ENCODE results near the gene ALPP.

ALPP gene

GRCh38 chr2:232367016-232367415 lies 11.5 kb upstream of the ALPP start:
- TF ChIP-seq TAF1 (IDR thresholded peaks at IDR 0.05; ENCODE audit: borderline replicate concordance, insufficient read depth, low read length) (no peak), POLR2AphosphoS5 (IDR thresholded peaks at IDR 0.05; ENCODE audit: low read depth, low read length) (no peak), FOXP2 (optimal IDR thresholded peaks at IDR 0.05; ENCODE audit: borderline replicate concordance, extremely low read depth, extremely low read length, insufficient read depth) (no peak), SIN3A (IDR thresholded peaks at IDR 0.05; ENCODE audit: borderline replicate concordance, insufficient read depth, low read length) (no peak)
- TF ChIP-seq, protein P1, sequence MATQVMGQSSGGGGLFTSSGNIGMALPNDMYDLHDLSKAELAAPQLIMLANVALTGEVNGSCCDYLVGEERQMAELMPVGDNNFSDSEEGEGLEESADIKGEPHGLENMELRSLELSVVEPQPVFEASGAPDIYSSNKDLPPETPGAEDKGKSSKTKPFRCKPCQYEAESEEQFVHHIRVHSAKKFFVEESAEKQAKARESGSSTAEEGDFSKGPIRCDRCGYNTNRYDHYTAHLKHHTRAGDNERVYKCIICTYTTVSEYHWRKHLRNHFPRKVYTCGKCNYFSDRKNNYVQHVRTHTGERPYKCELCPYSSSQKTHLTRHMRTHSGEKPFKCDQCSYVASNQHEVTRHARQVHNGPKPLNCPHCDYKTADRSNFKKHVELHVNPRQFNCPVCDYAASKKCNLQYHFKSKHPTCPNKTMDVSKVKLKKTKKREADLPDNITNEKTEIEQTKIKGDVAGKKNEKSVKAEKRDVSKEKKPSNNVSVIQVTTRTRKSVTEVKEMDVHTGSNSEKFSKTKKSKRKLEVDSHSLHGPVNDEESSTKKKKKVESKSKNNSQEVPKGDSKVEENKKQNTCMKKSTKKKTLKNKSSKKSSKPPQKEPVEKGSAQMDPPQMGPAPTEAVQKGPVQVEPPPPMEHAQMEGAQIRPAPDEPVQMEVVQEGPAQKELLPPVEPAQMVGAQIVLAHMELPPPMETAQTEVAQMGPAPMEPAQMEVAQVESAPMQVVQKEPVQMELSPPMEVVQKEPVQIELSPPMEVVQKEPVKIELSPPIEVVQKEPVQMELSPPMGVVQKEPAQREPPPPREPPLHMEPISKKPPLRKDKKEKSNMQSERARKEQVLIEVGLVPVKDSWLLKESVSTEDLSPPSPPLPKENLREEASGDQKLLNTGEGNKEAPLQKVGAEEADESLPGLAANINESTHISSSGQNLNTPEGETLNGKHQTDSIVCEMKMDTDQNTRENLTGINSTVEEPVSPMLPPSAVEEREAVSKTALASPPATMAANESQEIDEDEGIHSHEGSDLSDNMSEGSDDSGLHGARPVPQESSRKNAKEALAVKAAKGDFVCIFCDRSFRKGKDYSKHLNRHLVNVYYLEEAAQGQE (IDR thresholded peaks at IDR 0.05; ENCODE audit: insufficient read depth in 1 of 2, low read depth in 2 of 2, low read length in 2 of 2) = no peak

DNA sequence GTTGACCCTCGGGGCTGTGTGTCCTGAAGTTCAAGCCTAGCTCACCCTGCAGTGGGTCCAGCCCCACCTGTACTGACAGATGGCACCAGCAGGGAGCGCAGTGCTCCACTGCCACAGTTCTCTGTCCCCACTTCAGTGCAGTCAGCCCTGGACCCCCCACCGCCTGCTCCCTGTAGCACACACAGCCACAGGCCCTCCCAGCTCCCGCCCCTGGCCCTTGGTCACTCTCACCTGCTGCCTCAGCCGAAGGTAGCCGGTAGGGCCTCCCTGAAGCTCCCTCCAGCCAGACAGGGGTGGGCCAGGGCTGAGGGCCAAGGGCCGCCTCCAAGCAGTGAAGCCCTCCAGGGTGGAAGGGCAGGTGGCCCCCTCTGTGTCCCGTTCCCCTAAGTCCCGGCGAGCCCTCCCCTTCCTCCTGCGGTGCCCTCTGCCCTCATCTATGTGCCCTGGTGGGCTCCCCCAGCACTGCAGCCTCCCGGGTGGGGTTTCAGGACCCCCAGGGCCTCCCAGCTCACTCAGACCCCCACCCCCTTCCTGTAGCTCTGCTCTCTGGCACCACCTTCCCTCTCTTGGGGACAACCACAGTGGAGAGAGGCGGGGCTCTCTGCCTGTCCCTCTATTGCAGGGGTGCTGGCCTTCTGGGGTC lies 10.8 kb upstream of the ALPP start:
- no peak for TF ChIP-seq POLR2AphosphoS5 (IDR thresholded peaks at IDR 0.05; ENCODE audit: low read depth, low read length)
- TF ChIP-seq TAF1 (IDR thresholded peaks at IDR 0.05; ENCODE audit: borderline replicate concordance, insufficient read depth, low read length) = no peak
- no peak for TF ChIP-seq FOXP2 (optimal IDR thresholded peaks at IDR 0.05; ENCODE audit: borderline replicate concordance, extremely low read depth, extremely low read length, insufficient read depth)
- TF ChIP-seq, protein P1 (IDR thresholded peaks at IDR 0.05; ENCODE audit: insufficient read depth in 1 of 2, low read depth in 2 of 2, low read length in 2 of 2) = no peak
- no peak for TF ChIP-seq SIN3A (IDR thresholded peaks at IDR 0.05; ENCODE audit: borderline replicate concordance, insufficient read depth, low read length)

DNA sequence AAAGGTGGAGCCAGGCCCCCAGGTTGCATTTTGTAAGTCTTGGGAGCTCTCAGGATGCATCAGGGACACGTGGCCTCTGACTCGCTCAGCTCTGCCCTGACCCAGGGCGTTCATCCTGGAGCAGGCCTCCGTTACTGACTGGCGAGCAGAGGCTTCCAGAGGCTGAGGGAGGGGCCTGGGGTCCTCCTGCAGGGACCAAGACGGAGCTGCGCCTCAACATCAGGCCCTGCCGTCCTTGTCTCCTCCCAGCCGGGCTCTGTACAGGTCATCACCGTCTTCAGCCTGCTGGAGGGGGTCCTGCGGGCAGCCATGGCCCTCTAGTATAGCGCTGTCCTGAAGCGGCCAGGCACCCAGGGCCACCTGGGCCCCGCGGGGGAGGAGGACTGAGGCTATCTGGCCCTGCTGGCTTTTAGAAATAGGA lies 10.2 kb upstream of the ALPP start:
- no peak for TF ChIP-seq SIN3A (IDR thresholded peaks at IDR 0.05; ENCODE audit: borderline replicate concordance, insufficient read depth, low read length)
- TF ChIP-seq FOXP2 (optimal IDR thresholded peaks at IDR 0.05; ENCODE audit: borderline replicate concordance, extremely low read depth, extremely low read length, insufficient read depth) = no peak
- TF ChIP-seq TAF1 (IDR thresholded peaks at IDR 0.05; ENCODE audit: borderline replicate concordance, insufficient read depth, low read length) = no peak
- TF ChIP-seq, protein P1 (IDR thresholded peaks at IDR 0.05; ENCODE audit: insufficient read depth in 1 of 2, low read depth in 2 of 2, low read length in 2 of 2) = no peak
- TF ChIP-seq POLR2AphosphoS5 (IDR thresholded peaks at IDR 0.05; ENCODE audit: low read depth, low read length) = no peak

DNA sequence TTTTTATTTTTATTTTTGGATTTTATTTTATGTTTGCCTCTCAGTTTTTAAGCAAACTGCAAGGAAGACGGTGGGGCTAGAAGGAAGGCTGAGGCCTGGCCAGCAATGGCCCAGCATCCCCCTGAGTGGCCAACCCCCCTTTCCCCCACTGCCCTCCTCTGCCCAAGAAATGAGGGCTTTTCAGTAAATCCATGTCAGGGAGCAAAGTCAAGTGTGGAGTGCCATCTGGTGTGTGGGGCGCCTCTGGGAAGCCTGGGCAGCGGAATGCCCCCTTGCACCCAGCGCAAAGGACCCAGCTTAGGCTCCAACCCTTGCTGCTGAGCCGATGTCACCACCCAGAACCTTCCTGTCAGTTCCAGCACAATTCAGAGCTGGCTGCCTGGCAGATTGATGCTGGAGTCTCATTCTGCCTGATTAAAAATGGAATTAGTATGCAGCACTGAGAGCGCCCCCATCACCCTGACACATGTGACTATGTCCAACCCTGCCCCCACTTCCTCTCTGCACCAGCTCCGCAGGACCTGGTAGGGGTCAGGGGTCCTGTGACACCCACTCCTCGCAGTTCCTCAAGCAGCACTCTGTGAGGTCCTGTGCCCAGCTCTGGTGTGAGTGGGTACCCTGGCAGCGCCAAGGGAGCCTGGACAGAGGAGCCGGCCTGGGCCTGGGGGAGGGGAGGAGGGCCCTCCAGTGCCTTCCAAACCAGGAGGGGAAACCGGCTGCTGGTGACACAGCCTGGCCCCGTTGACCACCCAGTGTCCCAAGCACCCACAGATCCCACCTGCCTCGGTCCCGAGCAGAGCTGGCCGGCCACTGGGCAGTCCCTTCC lies 9.2 kb upstream of the ALPP start:
- TF ChIP-seq TAF1 (IDR thresholded peaks at IDR 0.05; ENCODE audit: borderline replicate concordance, insufficient read depth, low read length) (no peak), SIN3A (IDR thresholded peaks at IDR 0.05; ENCODE audit: borderline replicate concordance, insufficient read depth, low read length) (no peak), FOXP2 (optimal IDR thresholded peaks at IDR 0.05; ENCODE audit: borderline replicate concordance, extremely low read depth, extremely low read length, insufficient read depth) (no peak), POLR2AphosphoS5 (IDR thresholded peaks at IDR 0.05; ENCODE audit: low read depth, low read length) (no peak)
- TF ChIP-seq, protein P1 (IDR thresholded peaks at IDR 0.05; ENCODE audit: insufficient read depth in 1 of 2, low read depth in 2 of 2, low read length in 2 of 2) = no peak
